Fibroblast of lung (primary cell): ENCODE data around the gene SRGAP1. TPM values are rescaled to one million over a fixed set of nuclear protein-coding genes. Genes with fewer than 3 reads are reported as not detected.

Experiments
- DNase-seq, 2 donors: peaks; one replicate each; pipeline versions ENCODE4 v3.0.0 to v3.0.0-alpha.2; 2010; ENCODE audit warnings: low read depth in 2 of 2
- H2AFZ ChIP-seq: 2 replicates; pipeline ENCODE4 v1.5.1; 2012; ENCODE audit warnings: low read length, control low read depth, inconsistent platforms
- H3K27ac ChIP-seq: 2 replicates; pipeline ENCODE4 v1.5.1; 2011; ENCODE audit warnings: low read length, control low read depth; ENCODE audit not compliant: insufficient read depth
- H3K27me3 ChIP-seq: 2 replicates; pipeline ENCODE4 v1.5.1; 2011; ENCODE audit warnings: mild to moderate bottlenecking, low read length; ENCODE audit not compliant: control insufficient read depth, insufficient read depth
- H3K36me3 ChIP-seq: 2 replicates; pipeline ENCODE4 v1.5.1; 2011; ENCODE audit warnings: low read length; ENCODE audit not compliant: control insufficient read depth, insufficient read depth
- H3K4me1 ChIP-seq: 2 replicates; pipeline ENCODE4 v1.5.1; 2011; ENCODE audit warnings: low read length; ENCODE audit not compliant: control insufficient read depth, insufficient read depth; ENCODE audit errors: extremely low read depth
- H3K4me2 ChIP-seq: 2 replicates; pipeline ENCODE4 v1.5.1; 2011; ENCODE audit warnings: low read length, control low read depth; ENCODE audit not compliant: insufficient read depth; ENCODE audit errors: extremely low read depth
- H3K4me3 ChIP-seq, 4 experiments: fragments of 200-600 bp in 1 of 4; sonication (generic) in 1 of 4; replicated peaks in 1 of 4; 2 replicates each; pipeline ENCODE4 v1.5.1; 2011 to 2016; ENCODE audit warnings: low read length in 4 of 4, low read depth in 3 of 4, mild to moderate bottlenecking in 3 of 4, control low read depth in 2 of 4, inconsistent platforms in 1 of 4, mixed read lengths in 1 of 4; ENCODE audit not compliant: insufficient read depth in 1 of 4; ENCODE audit errors: control extremely low read depth in 1 of 4
- H3K79me2 ChIP-seq: 2 replicates; pipeline ENCODE4 v1.5.1; 2012; ENCODE audit warnings: mild to moderate bottlenecking, low read length, inconsistent platforms; ENCODE audit not compliant: control insufficient read depth, insufficient read depth
- H3K9ac ChIP-seq: 2 replicates; pipeline ENCODE4 v1.5.1; 2011; ENCODE audit warnings: mild to moderate bottlenecking, low read length, control low read depth; ENCODE audit not compliant: insufficient read depth
- H3K9me3 ChIP-seq: 2 replicates; pipeline ENCODE4 v1.5.1; 2012; ENCODE audit warnings: low read depth, low read length; ENCODE audit not compliant: control insufficient read depth, insufficient read depth
- H4K20me1 ChIP-seq: 2 replicates; pipeline ENCODE4 v1.5.1; 2011; ENCODE audit warnings: low read length; ENCODE audit not compliant: control insufficient read depth, insufficient read depth; ENCODE audit errors: extremely low read depth
- EZH2 ChIP-seq: IDR thresholded peaks from 2 replicates; pipeline ENCODE4 v1.5.1; 2012; ENCODE audit warnings: low read length, control low read depth, mild to moderate bottlenecking; ENCODE audit errors: missing control alignments
- polyA plus RNA-seq, 2 donors: library from polyadenylated mRNA; depleted of rRNA in 1 of 2; stranded (reverse) in 1 of 2; unstranded in 1 of 2; fragments of >200 nt; gene quantifications; 2 replicates each; pipeline ENCODE4 v1.2.1, GENCODE V29; 2011 to 2012; ENCODE audit warnings: missing spikeins in 1 of 2
- total RNA-seq: library from RNA; depleted of rRNA; stranded (reverse); fragments of >200 nt; gene quantifications from 2 replicates; pipeline ENCODE4 v1.2.1, GENCODE V29; 2014
- TF ChIP-seq, protein P1 (sequence below), 2 donors: IDR thresholded peaks in 1 of 2; conservative IDR thresholded peaks in 1 of 2; 1 replicate in 1 of 2; 2 replicates in 1 of 2; pipeline ENCODE4 v1.5.1; 2011 to 2012; ENCODE audit warnings: low read length in 2 of 2, control low read depth in 1 of 2, inconsistent platforms in 1 of 2, low read depth in 1 of 2, mild to moderate bottlenecking in 1 of 2

Gene SRGAP1
- total and polyA plus RNA-seq, 2 donors (not counting 1 experiment from before 2014, with no cell fraction given), result 18.9 to 30.2 TPM

- Histone ChIP-seq H3K4me1 (no peaks in the 10 kb centered on the region), H3K27ac (no peak overlapping the region), H4K20me1 (peaks cover 2% of the 10 kb centered on the region), H2AFZ (no peak overlapping the region), H3K27me3 (no peaks in the 10 kb centered on the region), H3K36me3 (no peaks in the 10 kb centered on the region), H3K79me2 (peaks cover 73% of the 10 kb centered on the region), H3K9ac (no peak overlapping the region), H3K4me3 (no peak overlapping the region), H3K9me3 (no peaks in the 10 kb centered on the region), H3K4me2 (no peak overlapping the region)
- TF ChIP-seq, protein P1, sequence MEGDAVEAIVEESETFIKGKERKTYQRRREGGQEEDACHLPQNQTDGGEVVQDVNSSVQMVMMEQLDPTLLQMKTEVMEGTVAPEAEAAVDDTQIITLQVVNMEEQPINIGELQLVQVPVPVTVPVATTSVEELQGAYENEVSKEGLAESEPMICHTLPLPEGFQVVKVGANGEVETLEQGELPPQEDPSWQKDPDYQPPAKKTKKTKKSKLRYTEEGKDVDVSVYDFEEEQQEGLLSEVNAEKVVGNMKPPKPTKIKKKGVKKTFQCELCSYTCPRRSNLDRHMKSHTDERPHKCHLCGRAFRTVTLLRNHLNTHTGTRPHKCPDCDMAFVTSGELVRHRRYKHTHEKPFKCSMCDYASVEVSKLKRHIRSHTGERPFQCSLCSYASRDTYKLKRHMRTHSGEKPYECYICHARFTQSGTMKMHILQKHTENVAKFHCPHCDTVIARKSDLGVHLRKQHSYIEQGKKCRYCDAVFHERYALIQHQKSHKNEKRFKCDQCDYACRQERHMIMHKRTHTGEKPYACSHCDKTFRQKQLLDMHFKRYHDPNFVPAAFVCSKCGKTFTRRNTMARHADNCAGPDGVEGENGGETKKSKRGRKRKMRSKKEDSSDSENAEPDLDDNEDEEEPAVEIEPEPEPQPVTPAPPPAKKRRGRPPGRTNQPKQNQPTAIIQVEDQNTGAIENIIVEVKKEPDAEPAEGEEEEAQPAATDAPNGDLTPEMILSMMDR (conservative IDR thresholded peaks at IDR 0.05 in 1 of 2, IDR thresholded peaks at IDR 0.05 in 1 of 2; ENCODE audit: low read depth in 1 of 2, low read length in 2 of 2), result no peak
- TF ChIP-seq EZH2, result no peak
- DNase-seq, result no peak
These were observed 117.0 kb downstream of the SRGAP1 start for GRCh38 chr12:63961543-63961942.

DNA sequence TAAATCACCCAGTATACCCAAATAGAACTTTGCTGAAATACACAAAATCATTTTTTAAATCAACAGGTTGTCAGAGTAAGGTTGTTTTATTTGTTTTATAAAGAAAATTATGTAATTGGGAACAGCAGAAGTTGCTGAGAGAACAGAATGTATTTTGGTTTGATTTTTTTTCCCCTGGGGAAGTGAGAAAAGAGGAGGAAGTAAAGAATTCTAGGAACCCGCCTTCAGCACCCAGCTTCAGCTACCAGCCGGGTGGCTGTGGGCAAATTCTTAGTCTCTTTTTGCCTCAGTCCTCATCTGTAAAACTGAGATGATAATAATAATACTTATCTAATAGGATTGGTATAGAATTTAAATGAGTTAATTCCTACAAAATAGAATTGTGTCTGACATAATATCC, 119.4 kb downstream of the SRGAP1 start:
- peaks cover 72% of the 10 kb centered on the region for H3K79me2 ChIP-seq

GRCh38 chr12:63964301-63964700, 119.8 kb downstream of the SRGAP1 start:
- Histone ChIP-seq H3K4me1 (peaks cover 11% of the 10 kb centered on the region), H3K4me2 (no peak overlapping the region), H3K79me2 (peaks cover 72% of the 10 kb centered on the region), H4K20me1 (no peaks in the 10 kb centered on the region), H3K36me3 (peaks cover 2% of the 10 kb centered on the region), H3K4me3 (no peak overlapping the region), H3K27ac (no peak overlapping the region), H3K27me3 (no peaks in the 10 kb centered on the region), H3K9ac (no peak overlapping the region), H3K9me3 (no peaks in the 10 kb centered on the region), H2AFZ (no peak overlapping the region)
- DNase-seq, result no peak
- TF ChIP-seq, protein P1 (conservative IDR thresholded peaks at IDR 0.05 in 1 of 2, IDR thresholded peaks at IDR 0.05 in 1 of 2; ENCODE audit: low read depth in 1 of 2, low read length in 2 of 2), result no peak
- no peak for TF ChIP-seq EZH2

More for the DNA sequence above, 119.4 kb downstream of the SRGAP1 start:
- TF ChIP-seq, protein P1 (conservative IDR thresholded peaks at IDR 0.05 in 1 of 2, IDR thresholded peaks at IDR 0.05 in 1 of 2; ENCODE audit: low read depth in 1 of 2, low read length in 2 of 2), result no peak
- no peak for DNase-seq
- Histone ChIP-seq H3K9ac (no peak overlapping the region), H3K4me1 (peaks cover 11% of the 10 kb centered on the region), H3K27ac (no peak overlapping the region), H2AFZ (no peak overlapping the region), H3K4me2 (no peak overlapping the region), H3K4me3 (no peak overlapping the region), H3K9me3 (no peaks in the 10 kb centered on the region), H3K27me3 (no peaks in the 10 kb centered on the region), H3K36me3 (peaks cover 2% of the 10 kb centered on the region), H4K20me1 (no peaks in the 10 kb centered on the region)
